CD14-positive monocyte (primary cell): ENCODE results near the gene PCDHAC2. TPM values are rescaled to one million over a fixed set of nuclear protein-coding genes. Genes with fewer than 3 reads are reported as not detected.

Experiments used
- DNase-seq, 3 donors: peaks; one replicate each; pipeline ENCODE4 v3.0.0-alpha.2; 2011 to 2022
- H2AFZ ChIP-seq: 2 replicates; pipeline ENCODE4 v1.6.0; 2012; ENCODE audit warnings: mild to moderate bottlenecking, low read depth, low read length, inconsistent platforms; ENCODE audit not compliant: insufficient read depth, poor library complexity, severe bottlenecking
- H3K27ac ChIP-seq, 2 donors: 1 replicate in 1 of 2; 2 replicates in 1 of 2; pipeline ENCODE4 v1.5.1; 2012 to 2013; ENCODE audit warnings: low read length in 2 of 2, control low read depth in 1 of 2, inconsistent platforms in 1 of 2, low read depth in 1 of 2, mild to moderate bottlenecking in 1 of 2
- H3K27me3 ChIP-seq, 2 donors: one replicate each; pipeline versions ENCODE4 v1.6.0 to v1.6.1; 2011 to 2013; ENCODE audit warnings: low read length in 2 of 2; ENCODE audit not compliant: control insufficient read depth in 2 of 2, insufficient read depth in 2 of 2
- H3K36me3 ChIP-seq, 2 donors: replicated peaks in 1 of 2; 1 replicate in 1 of 2; 2 replicates in 1 of 2; pipeline versions ENCODE4 v1.5.1 to v1.6.1; 2012 to 2013; ENCODE audit warnings: low read length in 2 of 2, control low read depth in 1 of 2, inconsistent platforms in 1 of 2, mild to moderate bottlenecking in 1 of 2; ENCODE audit not compliant: insufficient read depth in 2 of 2, control insufficient read depth in 1 of 2
- H3K4me1 ChIP-seq, 2 donors: 1 replicate in 1 of 2; 2 replicates in 1 of 2; pipeline versions ENCODE4 v1.5.1 to v1.6.1; 2012 to 2013; ENCODE audit warnings: low read length in 2 of 2, control low read depth in 1 of 2, inconsistent platforms in 1 of 2, mild to moderate bottlenecking in 1 of 2, moderate library complexity in 1 of 2; ENCODE audit not compliant: insufficient read depth in 2 of 2, control insufficient read depth in 1 of 2
- H3K4me2 ChIP-seq: replicated peaks from 2 replicates; pipeline ENCODE3; 2012; ENCODE audit warnings: low read length, moderate library complexity, mild to moderate bottlenecking; ENCODE audit not compliant: poor library complexity, severe bottlenecking; ENCODE audit errors: extremely low read depth
- H3K4me3 ChIP-seq, 3 experiments: fragments of 200-600 bp in 1 of 3; sonication (generic) in 1 of 3; replicated peaks in 1 of 3; 1 replicate in 2 of 3; 2 replicates in 1 of 3; pipeline ENCODE4 v1.5.1; 2011 to 2013; ENCODE audit warnings: low read length in 3 of 3, mild to moderate bottlenecking in 3 of 3, control low read depth in 2 of 3, low read depth in 2 of 3, inconsistent platforms in 1 of 3, moderate library complexity in 1 of 3
- H3K79me2 ChIP-seq: 2 replicates; pipeline ENCODE4 v1.6.0; 2012; ENCODE audit warnings: mild to moderate bottlenecking, control low read depth, inconsistent platforms, low read length, moderate library complexity; ENCODE audit not compliant: insufficient read depth
- H3K9ac ChIP-seq: 2 replicates; pipeline ENCODE4 v1.6.0; 2017; ENCODE audit warnings: low read length, mild to moderate bottlenecking; ENCODE audit not compliant: insufficient read depth, poor library complexity, severe bottlenecking
- H3K9me3 ChIP-seq, 2 donors: replicated peaks in 1 of 2; 1 replicate in 1 of 2; 2 replicates in 1 of 2; pipeline versions ENCODE4 v1.5.1 to v1.6.1; 2012 to 2013; ENCODE audit warnings: low read length in 2 of 2, control low read depth in 1 of 2; ENCODE audit not compliant: control insufficient read depth in 1 of 2, insufficient read depth in 1 of 2
- H4K20me1 ChIP-seq: 2 replicates; pipeline ENCODE4 v1.6.0; 2012; ENCODE audit warnings: mild to moderate bottlenecking, low read length, control low read depth, moderate library complexity; ENCODE audit not compliant: insufficient read depth
- H3K27ac Mint-ChIP-seq, 7 donors: one replicate each; pipeline ENCODE4 v1.8.0; 2020; ENCODE audit warnings: mild to moderate bottlenecking in 7 of 7, mixed read lengths in 7 of 7, moderate library complexity in 6 of 7, inconsistent platforms in 2 of 7
- H3K27me3 Mint-ChIP-seq, 3 donors: one replicate each; pipeline ENCODE4 v1.8.0; 2021 to 2022; ENCODE audit warnings: low read depth in 3 of 3, mild to moderate bottlenecking in 3 of 3, mixed read lengths in 3 of 3, moderate library complexity in 3 of 3, inconsistent platforms in 1 of 3
- H3K36me3 Mint-ChIP-seq, 2 donors: one replicate each; pipeline ENCODE4 v1.8.0; 2020; ENCODE audit warnings: mixed read lengths in 2 of 2, inconsistent platforms in 1 of 2, mild to moderate bottlenecking in 1 of 2
- H3K4me1 Mint-ChIP-seq: one replicate; pipeline ENCODE4 v1.8.0; 2020; ENCODE audit warnings: mild to moderate bottlenecking, mixed read lengths
- H3K4me3 Mint-ChIP-seq, 2 donors: one replicate each; pipeline ENCODE4 v1.8.0; 2020; ENCODE audit warnings: mild to moderate bottlenecking in 2 of 2, mixed read lengths in 2 of 2, moderate library complexity in 1 of 2
- H3K9me3 Mint-ChIP-seq, 7 donors: one replicate each; pipeline ENCODE4 v1.8.0; 2020 to 2022; ENCODE audit warnings: mixed read lengths in 7 of 7, mild to moderate bottlenecking in 6 of 7, moderate library complexity in 6 of 7, inconsistent platforms in 2 of 7
- WGBS: methylation state at CpG from one replicate; pipeline ENCODE4 v1.1.5; 2013; ENCODE audit warnings: missing lambda C conversion rate; ENCODE audit not compliant: insufficient coverage; 5-methylcytosine and 5-hydroxymethylcytosine counted together
- intact Hi-C, 2 donors: fragments of 100-400 bp; cut with micrococcal nuclease; formaldehyde crosslinking; loops; one replicate each; pipeline versions ENCODE4 v1.15.0 to v1.15.1; 2023
- polyA minus RNA-seq: library from RNA; depleted of rRNA, polyadenylated mRNA; stranded (reverse); fragments of >200 nt; gene quantifications from 2 replicates; pipeline ENCODE4 v1.2.3, GENCODE V29; 2012
- polyA plus RNA-seq, 3 donors: library from polyadenylated mRNA; depleted of rRNA in 1 of 3; unstranded in 2 of 3; stranded (reverse) in 1 of 3; fragments of 300-500 nt in 2 of 3; fragments of >200 nt in 1 of 3; fragmentation: Illumina TruSeq in 2 of 3; gene quantifications; 1 replicate in 2 of 3; 2 replicates in 1 of 3; pipeline ENCODE4 v1.2.3, GENCODE V29; 2012 to 2021
- total RNA-seq, 12 experiments: library from RNA in 1 of 12; stranded (reverse) in 1 of 12; fragments of 120-200 nt in 1 of 12; gene quantifications; one replicate each; pipeline ENCODE4 v1.2.4 and lab custom pipeline; 2013 to 2026; ENCODE audit warnings: mixed read lengths in 6 of 12, inconsistent platforms in 1 of 12
- TF ChIP-seq, protein P1 (sequence below): fragments of 200-600 bp; IDR thresholded peaks from one replicate; pipeline ENCODE4 v1.8.0; 2022; ENCODE audit warnings: antibody characterized with exemption, mild to moderate bottlenecking

PCDHAC2 gene, protein sequence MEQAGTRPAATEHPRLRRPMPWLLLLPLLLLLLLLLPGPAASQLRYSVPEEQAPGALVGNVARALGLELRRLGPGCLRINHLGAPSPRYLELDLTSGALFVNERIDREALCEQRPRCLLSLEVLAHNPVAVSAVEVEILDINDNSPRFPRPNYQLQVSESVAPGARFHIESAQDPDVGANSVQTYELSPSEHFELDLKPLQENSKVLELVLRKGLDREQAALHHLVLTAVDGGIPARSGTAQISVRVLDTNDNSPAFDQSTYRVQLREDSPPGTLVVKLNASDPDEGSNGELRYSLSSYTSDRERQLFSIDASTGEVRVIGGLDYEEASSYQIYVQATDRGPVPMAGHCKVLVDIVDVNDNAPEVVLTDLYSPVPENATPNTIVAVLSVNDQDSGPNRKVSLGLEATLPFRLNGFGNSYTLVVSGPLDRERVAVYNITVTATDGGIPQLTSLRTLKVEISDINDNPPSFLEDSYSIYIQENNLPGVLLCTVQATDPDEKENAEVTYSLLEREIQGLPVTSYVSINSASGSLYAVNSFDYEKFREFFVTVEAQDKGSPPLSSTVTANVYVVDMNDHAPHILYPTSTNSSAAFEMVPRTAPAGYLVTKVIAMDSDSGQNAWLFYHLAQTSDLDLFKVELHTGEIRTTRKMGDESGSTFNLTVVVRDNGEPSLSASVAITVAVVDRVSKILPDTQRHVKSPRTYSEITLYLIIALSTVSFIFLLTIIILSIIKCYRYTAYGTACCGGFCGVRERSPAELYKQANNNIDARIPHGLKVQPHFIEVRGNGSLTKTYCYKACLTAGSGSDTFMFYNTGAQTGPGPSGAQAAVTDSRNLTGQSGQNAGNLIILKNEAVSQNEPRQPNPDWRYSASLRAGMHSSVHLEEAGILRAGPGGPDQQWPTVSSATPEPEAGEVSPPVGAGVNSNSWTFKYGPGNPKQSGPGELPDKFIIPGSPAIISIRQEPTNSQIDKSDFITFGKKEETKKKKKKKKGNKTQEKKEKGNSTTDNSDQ
- total RNA-seq (2013): not detected
- polyA plus RNA-seq (not detected), polyA minus RNA-seq (not detected in 2 replicates), total RNA-seq (lab: John Stamatoyannopoulos, UW) (0 to 0.46 (median 0.03) reads per million in 11 experiments)

DNA sequence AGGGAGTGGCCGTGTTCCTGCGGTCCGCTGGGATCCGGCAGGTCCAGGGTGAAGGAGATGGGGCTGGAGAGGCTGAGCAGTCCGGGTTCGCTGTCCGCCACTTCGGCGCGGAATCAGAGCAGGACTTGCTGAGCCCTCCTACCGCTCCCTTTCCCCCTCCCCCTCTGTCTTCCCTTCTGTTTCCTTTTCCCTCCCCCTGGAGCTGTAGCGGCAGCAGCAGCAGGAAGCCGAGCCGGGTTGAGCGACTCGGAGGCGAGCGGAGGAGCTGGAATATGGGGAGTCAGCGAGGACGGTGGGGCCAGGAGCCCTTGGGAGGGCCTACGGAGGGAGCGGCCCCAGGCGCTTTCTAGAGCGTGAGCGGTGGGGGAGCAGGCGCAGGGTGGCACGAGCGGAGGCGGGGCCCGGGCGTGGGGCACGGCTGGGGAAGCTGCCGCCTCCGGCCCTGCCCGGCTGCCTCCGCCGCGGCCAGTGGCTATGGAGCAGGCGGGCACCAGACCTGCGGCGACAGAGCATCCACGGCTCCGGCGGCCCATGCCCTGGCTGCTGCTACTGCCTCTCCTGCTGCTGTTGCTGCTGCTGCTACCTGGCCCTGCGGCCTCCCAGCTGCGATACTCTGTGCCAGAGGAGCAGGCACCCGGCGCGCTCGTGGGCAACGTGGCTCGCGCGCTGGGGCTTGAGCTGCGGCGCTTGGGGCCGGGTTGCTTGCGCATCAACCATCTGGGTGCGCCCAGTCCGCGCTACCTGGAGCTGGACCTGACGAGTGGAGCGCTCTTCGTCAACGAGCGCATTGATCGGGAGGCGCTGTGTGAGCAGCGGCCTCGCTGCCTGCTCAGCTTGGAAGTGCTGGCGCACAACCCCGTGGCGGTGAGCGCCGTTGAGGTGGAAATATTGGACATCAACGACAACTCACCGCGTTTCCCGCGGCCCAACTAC is at the start of gene PCDHAC2:
PCDHAC2 (plus strand) TSS at position 184 of the 933 bp plus-strand sequence; CDS start at position 475, 291 bp downstream.
- no peak within 1 kb of the TSS for H3K27ac Mint-ChIP-seq
- DNase-seq: no peak
- intact Hi-C loops: no loop called here

More for the DNA sequence above, at the start of gene PCDHAC2:
- H3K79me2 ChIP-seq: no peaks in the 10 kb centered on the region
- H3K4me1 ChIP-seq: no peaks in the 10 kb centered on the region
- H3K4me2 ChIP-seq: no peak within 1 kb of the TSS
- peaks cover 12 to 13% of the 10 kb centered on the region in 2 donors for H3K9me3 ChIP-seq
- Mint-ChIP-seq H3K9me3 (peaks cover 0 to 21% (median 12%) of the 10 kb centered on the region in 7 donors), H3K27me3 (peaks cover 26 to 38% (median 36%) of the 10 kb centered on the region in 3 donors), H3K4me3 (peak within 1 kb of the TSS in 1 of 2 donors; percentile 76), H3K36me3 (peaks cover 0 to 3% of the 10 kb centered on the region in 2 donors), H3K4me1 (no peaks in the 10 kb centered on the region)
- H4K20me1 ChIP-seq: no peaks in the 10 kb centered on the region
- H3K9ac ChIP-seq: no peak within 1 kb of the TSS
- H3K27me3 ChIP-seq: peaks cover 17 to 38% of the 10 kb centered on the region in 2 donors
- no peak within 1 kb of the TSS for H2AFZ ChIP-seq
- no peak within 1 kb of the TSS for H3K4me3 ChIP-seq
- no peak within 1 kb of the TSS for H3K27ac ChIP-seq
- TF ChIP-seq, protein P1, sequence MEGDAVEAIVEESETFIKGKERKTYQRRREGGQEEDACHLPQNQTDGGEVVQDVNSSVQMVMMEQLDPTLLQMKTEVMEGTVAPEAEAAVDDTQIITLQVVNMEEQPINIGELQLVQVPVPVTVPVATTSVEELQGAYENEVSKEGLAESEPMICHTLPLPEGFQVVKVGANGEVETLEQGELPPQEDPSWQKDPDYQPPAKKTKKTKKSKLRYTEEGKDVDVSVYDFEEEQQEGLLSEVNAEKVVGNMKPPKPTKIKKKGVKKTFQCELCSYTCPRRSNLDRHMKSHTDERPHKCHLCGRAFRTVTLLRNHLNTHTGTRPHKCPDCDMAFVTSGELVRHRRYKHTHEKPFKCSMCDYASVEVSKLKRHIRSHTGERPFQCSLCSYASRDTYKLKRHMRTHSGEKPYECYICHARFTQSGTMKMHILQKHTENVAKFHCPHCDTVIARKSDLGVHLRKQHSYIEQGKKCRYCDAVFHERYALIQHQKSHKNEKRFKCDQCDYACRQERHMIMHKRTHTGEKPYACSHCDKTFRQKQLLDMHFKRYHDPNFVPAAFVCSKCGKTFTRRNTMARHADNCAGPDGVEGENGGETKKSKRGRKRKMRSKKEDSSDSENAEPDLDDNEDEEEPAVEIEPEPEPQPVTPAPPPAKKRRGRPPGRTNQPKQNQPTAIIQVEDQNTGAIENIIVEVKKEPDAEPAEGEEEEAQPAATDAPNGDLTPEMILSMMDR: no peak
- H3K36me3 ChIP-seq: no peaks in the 10 kb centered on the region
- WGBS: 3% methylated on average over 67 of the region's 80 CpGs
